Measurements from ENCODE around the gene RBM45.
"Not testable (repeated sequence)": the region's sequence is repeated elsewhere in the genome, so short reads cannot be mapped to it uniquely, and the experiment has no call there.

The RBM45 gene, protein sequence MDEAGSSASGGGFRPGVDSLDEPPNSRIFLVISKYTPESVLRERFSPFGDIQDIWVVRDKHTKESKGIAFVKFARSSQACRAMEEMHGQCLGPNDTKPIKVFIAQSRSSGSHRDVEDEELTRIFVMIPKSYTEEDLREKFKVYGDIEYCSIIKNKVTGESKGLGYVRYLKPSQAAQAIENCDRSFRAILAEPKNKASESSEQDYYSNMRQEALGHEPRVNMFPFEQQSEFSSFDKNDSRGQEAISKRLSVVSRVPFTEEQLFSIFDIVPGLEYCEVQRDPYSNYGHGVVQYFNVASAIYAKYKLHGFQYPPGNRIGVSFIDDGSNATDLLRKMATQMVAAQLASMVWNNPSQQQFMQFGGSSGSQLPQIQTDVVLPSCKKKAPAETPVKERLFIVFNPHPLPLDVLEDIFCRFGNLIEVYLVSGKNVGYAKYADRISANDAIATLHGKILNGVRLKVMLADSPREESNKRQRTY

DNA sequence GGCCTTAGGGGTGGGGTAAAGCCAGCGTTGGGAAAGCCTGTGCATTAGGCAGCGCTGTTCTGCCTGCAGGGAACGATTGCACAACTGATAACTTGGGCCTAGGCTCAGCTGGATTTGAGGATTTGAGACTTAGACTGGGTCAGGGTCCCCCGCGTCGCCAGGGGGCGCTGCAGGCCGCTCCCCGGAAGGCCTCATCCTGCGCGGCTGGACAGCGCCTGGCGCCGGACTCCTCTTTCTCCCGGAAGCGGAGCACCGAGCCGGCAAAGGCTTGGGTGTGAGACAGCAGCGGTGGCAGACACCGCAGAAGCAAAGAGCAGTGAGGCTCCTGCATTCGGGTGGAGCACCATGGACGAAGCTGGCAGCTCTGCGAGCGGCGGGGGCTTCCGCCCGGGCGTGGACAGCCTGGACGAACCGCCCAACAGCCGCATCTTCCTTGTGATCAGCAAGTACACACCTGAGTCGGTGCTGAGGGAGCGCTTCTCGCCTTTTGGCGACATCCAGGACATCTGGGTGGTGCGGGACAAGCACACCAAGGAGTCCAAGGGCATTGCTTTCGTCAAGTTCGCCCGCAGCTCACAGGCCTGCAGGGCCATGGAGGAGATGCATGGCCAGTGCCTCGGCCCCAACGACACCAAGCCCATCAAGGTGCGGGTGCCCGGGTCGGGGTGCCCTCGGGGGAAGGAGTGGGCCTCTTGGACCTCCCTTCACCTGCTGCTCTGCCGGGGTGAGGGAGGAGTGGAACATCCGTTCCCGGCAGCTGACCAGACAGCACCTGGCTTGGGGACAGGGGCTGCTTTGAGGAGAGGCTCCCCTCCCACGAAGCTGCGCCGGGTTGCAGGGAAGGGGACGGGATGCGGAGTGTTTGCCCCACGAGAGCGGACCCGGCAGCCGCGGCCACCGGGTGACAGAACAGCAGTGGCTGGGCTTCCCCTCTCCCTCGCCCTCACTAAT is at the start of gene RBM45:
TSS of gene RBM45 (plus strand) at position 236 of the 951 bp plus-strand sequence. CDS start at position 346, 110 bp downstream.
- peak; percentile 73 to 77 (median 74) for DNase-seq (ENCODE audit: low read depth in 2 of 3, low spot score in 2 of 3)

DNA sequence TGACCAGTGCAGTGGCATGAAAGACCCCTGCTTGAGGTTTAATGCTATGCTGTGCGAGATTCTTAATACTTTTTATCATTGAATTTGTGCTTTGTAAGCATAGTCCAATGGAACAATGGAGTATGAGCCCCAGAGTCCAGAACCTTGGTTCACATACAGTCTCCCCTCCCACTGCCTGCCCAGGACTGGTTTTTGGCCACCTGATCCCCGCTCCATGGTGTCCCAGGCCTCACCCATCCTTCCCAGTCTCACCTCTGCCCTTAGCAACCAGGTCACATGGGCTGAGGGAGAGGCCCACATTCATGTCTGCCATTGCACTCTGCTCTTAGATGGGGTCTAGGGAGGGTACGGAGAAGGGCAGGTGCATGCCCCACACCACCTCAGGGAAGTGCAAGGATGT is 45.9 kb upstream of the RBM45 start:
- DNase-seq (ENCODE audit: low read depth in 2 of 3, low spot score in 2 of 3): no peak

DNA sequence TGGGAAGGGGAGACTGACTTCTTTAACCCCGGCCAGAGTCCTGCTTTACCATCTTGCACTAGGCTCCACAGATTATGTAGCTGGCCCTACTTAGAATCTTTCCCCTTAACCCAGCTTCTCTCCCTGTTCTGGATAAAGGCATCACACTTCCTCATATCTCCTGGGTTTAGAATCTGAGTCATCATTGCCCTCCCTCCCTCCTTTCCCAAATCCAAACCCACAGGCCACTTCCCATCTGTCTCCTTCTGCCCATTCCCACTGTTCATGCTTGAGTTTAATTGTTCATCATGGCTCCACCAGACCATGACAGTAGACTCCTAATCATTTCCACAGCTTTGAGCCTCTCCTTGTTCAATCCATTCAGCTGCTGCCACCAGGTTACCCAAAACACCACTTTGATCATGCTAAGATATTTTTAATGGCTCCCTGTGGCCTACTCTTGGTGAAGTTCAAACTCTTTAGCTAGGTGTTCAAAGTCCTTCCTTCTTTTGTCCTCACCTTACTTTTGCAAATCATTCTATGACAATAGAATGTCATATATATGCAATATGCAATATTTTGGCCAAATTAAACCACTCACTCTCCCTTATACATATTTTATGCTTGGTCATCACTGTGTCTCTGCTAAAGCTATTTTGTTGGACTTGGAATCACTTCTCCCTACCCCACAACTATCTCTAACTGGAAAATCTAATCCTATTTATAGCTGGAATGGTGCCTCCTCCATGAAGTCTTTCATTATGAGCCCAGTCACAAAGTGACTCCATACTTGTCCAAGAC is 45.2 kb upstream of the RBM45 start:
- no peak for DNase-seq (ENCODE audit: low read depth in 2 of 3, low spot score in 2 of 3)

DNA sequence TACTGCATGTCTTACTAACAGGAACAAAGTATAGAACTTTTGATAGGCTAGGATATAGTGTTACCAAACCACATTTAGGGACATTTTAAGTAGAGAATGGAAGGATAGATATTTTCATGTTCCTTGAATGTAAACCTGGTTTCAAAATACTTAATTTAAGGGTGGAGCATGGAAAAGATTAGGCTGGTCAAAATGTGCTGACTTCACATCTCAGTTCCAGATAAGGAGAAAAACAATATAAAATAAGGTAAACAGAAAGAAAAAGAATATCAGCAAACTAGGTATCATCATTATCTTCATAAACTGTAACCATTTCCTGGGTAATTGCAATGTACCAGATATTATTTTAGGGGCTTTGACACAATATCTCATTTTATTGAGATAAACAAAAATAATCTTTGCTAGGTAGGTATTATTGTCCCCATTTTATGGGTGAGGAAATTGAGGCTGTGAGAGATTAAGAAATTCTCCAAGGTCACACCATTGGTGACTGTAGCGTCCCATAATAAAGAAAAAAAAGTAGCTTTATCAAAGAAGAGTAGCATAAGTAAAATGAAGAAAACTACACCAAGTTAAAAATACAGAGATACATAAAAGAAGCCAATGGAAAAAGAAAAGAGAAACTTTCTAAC is 43.3 kb upstream of the RBM45 start:
- DNase-seq (ENCODE audit: low read depth in 2 of 3, low spot score in 2 of 3): no peak

DNA sequence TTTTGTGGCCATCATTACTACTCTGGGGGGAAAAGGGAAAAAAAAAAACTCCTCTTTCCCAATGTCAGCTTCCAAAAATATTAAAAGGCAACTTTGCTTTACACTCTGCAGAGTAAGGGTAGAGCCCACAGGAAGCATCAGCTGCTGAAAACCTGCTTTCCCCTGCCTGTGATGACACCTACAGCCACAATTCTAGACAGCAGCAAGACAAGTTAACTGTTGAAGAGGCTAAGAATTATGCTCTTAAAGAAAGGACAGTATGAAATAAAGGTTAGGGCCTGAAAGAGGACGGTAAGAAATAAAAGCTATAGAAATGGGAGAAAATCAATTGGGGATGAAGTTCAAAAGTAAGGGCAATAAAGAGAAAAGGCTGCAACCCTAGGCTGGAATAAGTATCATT is 42.7 kb upstream of the RBM45 start:
- DNase-seq (ENCODE audit: low read depth in 2 of 3, low spot score in 2 of 3): no peak

DNA sequence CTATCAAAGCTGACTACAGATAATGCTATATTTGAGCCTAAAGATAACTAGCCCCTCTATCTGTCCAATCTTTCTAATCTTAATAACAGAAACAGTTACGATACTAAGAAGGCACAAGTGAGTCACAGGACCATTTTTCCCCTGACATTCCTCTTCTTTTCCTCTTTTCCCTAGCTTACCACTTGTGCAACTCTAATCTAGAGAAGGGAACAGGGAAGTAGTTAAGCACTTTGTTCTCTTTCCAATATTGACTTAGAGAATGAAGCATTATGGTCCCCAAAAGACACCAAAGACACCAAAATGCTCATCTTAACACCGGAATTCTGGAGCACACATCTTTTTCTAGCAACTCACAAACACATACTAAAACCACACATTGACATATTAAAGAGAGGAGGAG is 41.4 kb upstream of the RBM45 start:
- no peak for DNase-seq (ENCODE audit: low read depth in 2 of 3, low spot score in 2 of 3)

DNA sequence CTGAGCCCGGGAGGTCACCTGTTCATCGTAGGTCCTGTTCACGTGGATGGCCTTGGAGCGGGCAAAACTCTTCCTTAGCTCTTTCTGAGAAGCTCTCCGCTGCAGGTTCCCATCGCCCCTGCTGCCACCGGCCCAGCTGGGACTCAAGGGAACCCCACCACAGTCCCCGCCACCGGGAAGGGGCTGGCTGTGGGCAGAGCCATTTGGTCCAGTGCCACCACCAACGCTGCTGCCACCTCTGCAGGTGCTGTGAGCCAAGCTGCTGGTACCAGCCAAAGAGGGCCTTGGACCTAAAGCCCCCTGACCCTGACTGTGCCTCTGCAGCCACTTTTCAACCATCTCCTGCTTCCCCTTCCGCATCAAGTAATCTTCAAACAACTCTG is 40.2 kb upstream of the RBM45 start:
- DNase-seq (ENCODE audit: low read depth in 2 of 3, low spot score in 2 of 3): no peak

DNA sequence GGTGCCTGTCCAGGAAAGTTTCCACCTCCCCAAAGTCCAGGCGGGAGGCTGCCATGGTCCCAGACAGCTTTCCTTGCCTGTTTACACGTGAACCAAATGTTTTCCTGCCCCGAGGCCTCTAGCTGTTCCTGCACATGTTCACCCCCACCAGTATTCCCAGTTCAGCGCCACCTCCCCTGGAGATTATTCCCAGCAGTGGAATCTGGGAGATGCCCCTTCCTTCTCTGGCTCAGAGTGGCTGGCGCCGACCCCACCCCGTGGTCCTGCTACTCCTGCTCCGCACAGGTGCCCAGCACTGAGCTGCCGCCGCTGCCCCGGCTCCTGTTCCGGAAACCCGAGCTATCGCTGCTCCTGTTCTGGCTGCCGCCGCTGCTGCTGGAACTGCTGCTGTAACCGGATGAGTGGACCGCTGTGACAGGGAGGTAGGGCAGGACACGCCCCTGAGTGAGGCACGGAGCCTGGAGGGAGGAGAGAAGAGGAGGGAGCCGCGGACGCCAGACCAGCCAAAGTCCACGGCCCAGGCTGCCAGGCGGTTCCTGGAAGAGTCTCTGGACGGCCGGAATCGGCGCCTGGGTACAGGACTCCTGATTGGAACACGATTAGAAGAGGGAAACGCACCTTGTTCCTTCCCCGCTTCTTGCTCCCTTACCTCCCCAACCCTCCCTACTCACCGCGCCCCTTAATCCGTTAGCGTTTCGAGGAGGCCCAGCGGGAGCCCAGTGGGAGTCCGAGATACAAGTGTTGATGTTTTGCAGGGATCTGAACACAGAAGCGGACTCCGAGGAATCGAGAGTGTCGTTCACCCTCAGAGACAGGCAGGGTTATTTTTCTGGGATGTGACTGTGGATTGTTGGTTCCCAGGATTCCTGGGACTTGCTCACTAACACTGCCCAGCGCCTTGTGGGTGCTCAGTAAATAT is 39.6 kb upstream of the RBM45 start, which contains the start of gene PDE11A:
TSS of gene PDE11A (minus strand) at position 395 of the 919 bp plus-strand sequence. CDS start at position 55, 340 bp downstream.
- peak; percentile 1 to 34 (median 7) for DNase-seq (ENCODE audit: low read depth in 2 of 3, low spot score in 2 of 3)

DNA sequence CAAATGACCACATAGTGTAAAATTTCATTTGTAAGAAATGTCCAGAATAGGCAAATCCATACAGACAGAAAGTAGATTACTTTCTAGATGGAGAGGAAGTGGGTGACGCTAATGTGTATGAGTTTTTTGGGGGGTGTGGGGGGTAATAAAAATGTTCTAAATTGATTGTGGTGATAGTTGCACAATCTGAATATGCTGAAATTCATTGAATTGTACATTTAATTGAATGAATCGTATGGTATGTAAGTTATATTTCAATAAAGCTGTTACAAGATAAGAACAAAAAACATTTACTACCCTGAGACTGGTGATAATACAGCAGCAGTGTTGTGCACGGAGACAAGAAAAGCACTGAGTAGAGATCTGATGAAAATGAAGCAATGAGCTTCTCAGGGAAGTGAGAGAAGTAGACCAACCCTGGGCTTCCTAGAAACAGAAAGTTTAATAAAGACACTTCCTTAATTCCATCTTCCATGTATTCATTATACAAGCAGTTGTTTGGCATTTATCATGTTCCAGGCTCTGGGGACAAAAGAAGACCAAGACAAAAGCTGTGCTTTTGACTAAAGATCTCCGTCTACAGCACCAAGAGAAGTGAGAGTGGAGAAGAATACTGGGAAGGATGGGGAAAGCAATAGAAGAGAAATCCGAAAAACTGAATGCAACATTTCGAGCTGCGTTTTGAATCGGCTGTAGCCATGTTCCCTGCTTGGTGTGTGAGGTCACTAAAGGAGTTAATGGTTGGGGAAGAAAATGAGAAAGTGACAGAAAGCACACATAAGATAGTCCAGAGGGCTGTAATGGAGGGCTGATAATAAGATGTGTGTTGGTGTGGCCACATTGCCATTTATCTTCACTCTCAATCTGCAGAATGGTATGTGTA is 37.9 kb upstream of the RBM45 start:
- no peak for DNase-seq (ENCODE audit: low read depth in 2 of 3, low spot score in 2 of 3)

DNA sequence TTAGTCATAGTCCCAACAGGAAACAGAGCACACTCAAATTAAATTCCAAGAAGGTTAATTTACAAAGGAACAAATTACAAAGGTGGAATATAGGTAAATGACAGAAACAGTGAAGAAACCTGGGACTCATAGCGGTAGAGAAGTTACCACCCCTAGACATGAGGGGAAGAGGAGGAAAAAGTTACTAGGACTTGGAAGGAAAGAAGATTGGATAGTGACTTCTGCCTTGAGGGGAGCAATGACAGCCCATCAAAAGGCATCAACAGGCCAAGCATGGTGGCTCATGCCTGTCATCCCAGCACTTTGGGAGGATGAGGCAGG is 37.3 kb upstream of the RBM45 start:
- no peak for DNase-seq (ENCODE audit: low read depth in 2 of 3, low spot score in 2 of 3)

DNA sequence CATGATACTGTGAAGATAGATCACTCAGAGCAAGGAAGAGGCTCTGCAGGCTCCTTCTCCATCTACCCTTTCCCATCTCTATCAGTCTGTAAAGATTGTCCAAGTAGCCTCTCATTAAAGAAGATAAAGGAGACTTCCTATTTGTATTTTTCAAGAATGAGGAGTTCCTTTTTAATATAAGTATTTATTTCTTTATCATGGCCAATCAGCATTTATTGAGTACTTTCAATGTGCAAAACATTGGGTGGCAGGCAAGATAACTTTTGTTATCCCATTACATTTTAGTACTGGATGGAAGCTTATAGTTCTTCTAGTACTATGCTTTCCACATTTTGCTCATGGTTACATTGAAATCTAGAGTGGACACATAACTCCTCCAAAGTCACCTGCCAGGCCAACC is 36.1 kb upstream of the RBM45 start:
- no peak for DNase-seq (ENCODE audit: low read depth in 2 of 3, low spot score in 2 of 3)

DNA sequence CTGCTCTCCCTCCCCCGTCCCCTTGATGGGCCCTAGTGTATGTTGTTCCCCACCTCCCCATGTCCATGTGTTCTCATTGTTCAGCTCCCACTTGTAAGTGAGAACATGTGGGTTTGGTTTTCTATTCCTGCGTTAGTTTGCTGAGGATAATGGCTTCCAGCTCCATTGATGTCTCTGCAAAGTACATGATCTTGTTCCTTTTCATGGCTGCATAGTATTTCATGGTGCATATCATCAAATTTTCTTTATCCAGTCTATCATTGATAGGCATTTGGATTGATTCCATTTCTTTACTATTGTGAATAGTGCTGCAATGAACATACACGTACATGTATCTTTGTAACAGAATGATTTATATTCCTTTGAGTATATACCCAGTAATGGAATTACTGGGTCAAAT is 33.0 kb upstream of the RBM45 start:
- DNase-seq (ENCODE audit: low read depth in 2 of 3, low spot score in 2 of 3): not testable (repeated sequence)

DNA sequence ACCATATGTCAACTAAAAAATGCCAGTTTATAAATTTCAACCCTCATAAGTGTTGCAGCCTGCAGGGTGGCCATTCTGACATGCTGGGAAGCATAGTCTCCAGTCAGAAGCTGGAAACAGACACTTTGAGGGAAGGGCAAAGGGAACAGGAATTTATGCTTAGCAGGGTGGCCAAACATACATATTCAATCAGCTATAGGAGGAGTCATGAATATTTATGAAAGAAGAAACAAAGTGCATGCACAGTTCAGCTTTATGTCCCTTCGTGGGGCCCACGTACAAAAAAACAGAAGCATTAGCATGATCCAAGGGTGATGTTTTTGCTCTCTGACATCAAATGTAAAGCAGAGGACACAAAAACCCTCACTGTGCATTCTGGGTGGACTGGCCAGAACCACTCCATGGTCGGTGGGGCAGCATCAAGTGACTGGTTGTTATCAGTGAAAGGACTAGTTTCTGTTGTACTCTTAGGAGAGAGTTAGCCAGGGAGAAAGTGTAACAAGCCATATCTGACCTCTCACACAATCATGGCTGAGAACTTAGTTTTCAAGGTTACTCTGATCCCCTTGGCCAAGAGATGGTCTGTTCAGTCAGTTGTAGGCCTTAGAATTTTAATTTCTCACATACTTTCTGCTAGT is 29.7 kb upstream of the RBM45 start:
- DNase-seq (ENCODE audit: low read depth in 2 of 3, low spot score in 2 of 3): no peak

DNA sequence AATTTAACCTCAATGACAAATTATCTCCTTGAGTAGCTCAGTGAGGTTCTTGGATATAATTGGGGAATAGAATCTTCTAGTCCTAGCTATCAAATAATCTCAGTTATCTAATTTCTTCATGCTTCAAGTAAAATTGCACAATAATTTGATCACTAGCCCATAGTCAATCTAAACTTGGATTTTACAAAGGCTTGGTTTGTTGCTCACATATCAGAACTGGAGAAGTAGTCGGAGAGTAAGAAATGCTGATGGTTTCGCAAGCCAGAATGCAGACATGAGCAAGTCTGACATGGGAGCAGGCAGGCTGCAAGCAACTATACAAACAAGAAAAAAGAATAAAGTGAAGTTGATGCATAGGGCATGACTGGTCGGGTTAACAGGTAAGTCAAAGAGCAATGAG is 28.0 kb upstream of the RBM45 start:
- no peak for DNase-seq (ENCODE audit: low read depth in 2 of 3, low spot score in 2 of 3)

DNA sequence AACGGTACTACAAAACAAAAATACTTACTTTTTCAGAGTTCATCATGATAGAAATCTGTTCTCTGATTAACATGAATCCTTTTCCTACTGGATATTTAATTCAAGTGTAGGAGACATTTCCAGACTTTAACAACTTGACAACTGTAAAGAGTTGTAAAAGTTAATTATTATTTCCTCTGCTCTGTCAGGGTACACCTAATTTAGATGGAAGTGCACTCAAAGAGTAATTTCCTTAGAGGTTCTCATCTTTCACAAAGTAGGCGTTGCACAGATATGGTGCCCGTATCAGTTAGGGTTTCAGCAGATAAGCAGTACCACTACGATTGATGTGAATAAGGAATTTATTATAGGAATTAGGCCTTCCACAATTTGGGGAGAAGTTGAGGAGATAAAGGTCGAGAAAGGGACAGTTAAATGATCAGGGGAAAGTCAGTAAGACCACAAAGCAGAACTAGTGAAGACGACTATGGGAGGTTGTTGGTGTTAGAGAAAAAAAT is 23.4 kb upstream of the RBM45 start:
- DNase-seq (ENCODE audit: low read depth in 2 of 3, low spot score in 2 of 3): no peak

DNA sequence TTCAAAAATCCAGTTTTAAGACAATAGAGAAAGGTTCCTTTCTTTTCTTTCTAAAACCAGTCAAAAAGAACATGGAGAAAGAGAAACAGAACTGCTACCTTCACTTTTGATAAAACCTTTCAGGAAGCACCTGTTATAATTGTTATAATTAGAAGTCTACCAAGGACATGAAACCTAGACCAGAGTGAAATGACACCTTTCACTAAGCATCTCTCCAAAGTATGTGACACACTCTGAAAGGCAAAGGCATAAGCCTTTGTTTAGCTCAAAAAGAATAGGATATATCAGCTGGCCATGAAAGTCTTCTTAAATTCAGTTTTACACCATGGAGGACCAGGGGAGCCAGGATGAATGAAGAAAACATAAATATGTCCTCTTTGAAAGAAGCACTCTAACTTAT is 18.8 kb upstream of the RBM45 start:
- DNase-seq (ENCODE audit: low read depth in 2 of 3, low spot score in 2 of 3): no peak

DNA sequence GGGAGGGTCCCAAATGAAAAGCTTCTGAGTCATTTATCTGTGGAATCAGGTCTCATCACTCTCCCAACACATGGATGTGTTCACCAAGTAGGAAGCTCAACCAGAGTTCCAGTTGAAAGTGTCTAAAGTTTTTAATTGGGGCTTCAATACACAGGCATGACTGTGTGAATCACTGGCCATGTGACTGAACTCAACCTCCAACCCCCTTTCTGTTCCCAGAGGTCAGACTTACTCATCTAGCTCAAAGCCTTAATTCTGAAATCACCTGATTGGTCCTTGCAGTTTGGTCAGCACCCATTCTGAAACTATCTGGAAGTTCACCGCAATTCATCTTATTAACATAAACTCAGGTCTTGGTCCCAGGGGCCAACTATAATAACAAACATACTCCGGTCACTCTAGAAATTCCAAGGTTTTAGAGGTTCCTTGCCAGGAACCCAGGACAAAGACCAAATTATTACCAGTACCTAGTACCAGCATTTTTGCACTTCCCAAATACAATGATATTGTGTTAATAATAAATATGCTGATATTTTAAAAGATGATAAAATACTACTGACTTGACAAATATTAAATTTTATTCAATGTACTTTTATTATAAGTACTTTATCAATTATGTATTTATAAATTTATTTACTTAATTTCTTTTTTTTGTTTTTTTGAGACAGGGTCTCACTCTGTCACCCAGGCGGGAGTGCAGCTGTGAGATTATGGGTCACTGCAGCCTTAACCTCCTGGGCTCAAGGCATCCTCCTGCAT is 10.7 kb upstream of the RBM45 start:
- no peak for DNase-seq (ENCODE audit: low read depth in 2 of 3, low spot score in 2 of 3)

All from activated CD8-positive, alpha-beta memory T cell treated with anti-CD3 and anti-CD28 coated beads for 48 hours (primary cell).